Prostate gland (tissue), 2 donors: ENCODE results near the gene GOLGA6C. TPM values are rescaled to one million over a fixed set of nuclear protein-coding genes. Genes with fewer than 3 reads are reported as not detected.
"Not testable (repeated sequence)": the region's sequence is repeated elsewhere in the genome, so short reads cannot be mapped to it uniquely, and the experiment has no call there.

ENCODE experiments used
- DNase-seq: peaks from one replicate; pipeline ENCODE4 v3.0.0-alpha.2; 2019; ENCODE audit warnings: low spot score
- H3K27ac ChIP-seq, 2 donors: fragments of 200-600 bp; sonication (generic); 2 replicates each; pipeline ENCODE4 v1.5.1; 2017 to 2019
- H3K27me3 ChIP-seq: fragments of 200-600 bp; sonication (generic); replicated peaks from 2 replicates; pipeline ENCODE4 v1.5.1; 2019; ENCODE audit not compliant: insufficient read depth
- H3K36me3 ChIP-seq, 2 donors: fragments of 200-600 bp; sonication (generic); 1 replicate in 1 of 2; 2 replicates in 1 of 2; pipeline versions ENCODE4 v1.5.1 to v1.8.1; 2017 to 2019
- H3K4me1 ChIP-seq: fragments of 200-600 bp; sonication (generic); replicated peaks from 2 replicates; pipeline ENCODE4 v1.5.1; 2019
- H3K4me3 ChIP-seq, 2 donors: fragments of 200-600 bp; sonication (generic); 2 replicates each; pipeline ENCODE4 v1.5.1; 2017 to 2019
- H3K9me3 ChIP-seq: fragments of 200-600 bp; sonication (generic); 2 replicates; pipeline ENCODE4 v1.5.1; 2017
- CTCF ChIP-seq, 4 experiments: fragments of 200-600 bp in 2 of 4; fragments of 450-650 bp in 2 of 4; sonication (generic) in 2 of 4; IDR thresholded peaks; 1 replicate in 3 of 4; 2 replicates in 1 of 4; pipeline ENCODE4 v1.5.1; 2016 to 2019; ENCODE audit warnings: antibody characterized with exemption in 4 of 4, mild to moderate bottlenecking in 2 of 4, moderate library complexity in 2 of 4
- POLR2A ChIP-seq: fragments of 450-650 bp; IDR thresholded peaks from one replicate; pipeline ENCODE4 v1.6.1; 2016; ENCODE audit warnings: antibody characterized with exemption, mild to moderate bottlenecking
- POLR2AphosphoS5 ChIP-seq: sonication (generic); formaldehyde crosslinking; IDR thresholded peaks from one replicate; pipeline ENCODE4 v1.6.1; 2017; ENCODE audit warnings: antibody characterized with exemption
- WGBS: methylation state at CpG from one replicate; pipeline ENCODE4 v1.1.5; 2018; 5-methylcytosine and 5-hydroxymethylcytosine counted together
- intact Hi-C: fragments of 100-400 bp; cut with DNase I; formaldehyde crosslinking; loops from one replicate; pipeline ENCODE4 v1.14.2; 2022
- small RNA-seq, 2 donors: library from RNA; depleted of rRNA; stranded (forward); fragments of <200 nt; gene quantifications; one replicate each; pipeline ENCODE3, GENCODE V24; 2016
- total RNA-seq, 2 donors: library from RNA; depleted of rRNA; stranded (reverse); fragments of >200 nt; gene quantifications; one replicate each; pipeline ENCODE4 v1.1.0, GENCODE V29; 2016

The GOLGA6C gene
- total RNA-seq, 2 donors from 2014 or later, result 1.5 TPM; not detected in 1

- Histone ChIP-seq H3K36me3 (no peaks in the 10 kb centered on the region), H3K9me3 (no peaks in the 10 kb centered on the region), H3K4me1 (no peaks in the 10 kb centered on the region), H3K4me3 (no peak overlapping the region), H3K27me3 (no peaks in the 10 kb centered on the region), H3K27ac (no peak overlapping the region)
- DNase-seq, result no peak
- 83% methylated on average over 13 of the region's 13 CpGs for WGBS
- intact Hi-C loops, result no loop called here
- TF ChIP-seq POLR2A, result no peak
- TF ChIP-seq CTCF (IDR thresholded peaks at IDR 0.05), result no peak
- TF ChIP-seq POLR2AphosphoS5, result no peak
These were observed 55.1 kb downstream of the GOLGA6C start for GRCh38 chr15:75313116-75313845.

DNA sequence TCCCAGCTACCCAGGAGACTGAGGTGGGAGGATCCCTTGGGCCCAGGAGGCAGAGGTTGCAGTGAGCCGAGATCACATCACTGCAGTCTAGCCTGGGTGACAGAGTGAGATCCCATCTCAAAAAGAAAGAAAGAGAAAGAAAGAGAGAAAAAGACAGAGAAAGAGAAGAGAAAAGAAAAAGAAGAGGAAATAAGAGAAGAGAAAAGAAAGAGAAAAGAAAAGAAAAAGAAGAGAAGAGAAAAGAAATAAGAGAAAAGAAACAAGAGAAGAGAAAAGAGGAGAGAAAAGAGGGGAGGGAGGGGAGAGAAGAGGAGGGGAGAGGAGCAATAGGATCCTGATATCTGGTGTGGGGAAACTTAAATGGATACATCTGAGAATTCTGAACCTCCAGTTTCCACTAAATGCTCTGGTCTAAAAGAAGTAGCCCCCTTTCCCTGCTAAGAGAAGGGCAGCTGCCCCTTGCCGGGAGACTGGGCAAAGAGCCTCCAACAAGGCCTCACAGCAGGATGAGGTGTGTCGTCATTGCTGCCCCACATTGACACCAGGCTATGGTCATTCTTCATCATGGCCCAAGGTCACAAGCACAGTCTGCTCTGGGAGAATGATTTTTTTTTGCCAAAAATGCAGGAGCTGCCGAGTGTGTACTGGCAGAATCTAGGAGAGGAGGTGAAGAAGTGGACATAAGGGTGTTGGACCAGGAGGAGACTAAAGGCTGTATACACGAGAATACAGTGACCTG lies 56.6 kb downstream of the GOLGA6C start:
- H3K4me1 ChIP-seq, result no peaks in the 10 kb centered on the region
- no peak overlapping the region for H3K4me3 ChIP-seq
- intact Hi-C loops, result no loop called here
- H3K9me3 ChIP-seq, result no peaks in the 10 kb centered on the region
- TF ChIP-seq CTCF (IDR thresholded peaks at IDR 0.05), result no peak
- no peak for TF ChIP-seq POLR2A
- TF ChIP-seq POLR2AphosphoS5, result no peak
- no peaks in the 10 kb centered on the region for H3K27me3 ChIP-seq
- H3K27ac ChIP-seq, result no peak overlapping the region
- 84% methylated on average over 5 of the region's 5 CpGs for WGBS
- no peak for DNase-seq
- H3K36me3 ChIP-seq, result no peaks in the 10 kb centered on the region

GRCh38 chr15:75319231-75319897 lies 61.2 kb downstream of the GOLGA6C start:
- 88% methylated on average over 5 of the region's 5 CpGs for WGBS
- H3K27ac ChIP-seq, H3K9me3 ChIP-seq, H3K36me3 ChIP-seq, intact Hi-C loops, DNase-seq, H3K4me1 ChIP-seq, H3K27me3 ChIP-seq, H3K4me3 ChIP-seq: not testable (repeated sequence)

Small RNA genes within 50 kb of the gene (small RNA-seq; reads per million reads assigned to genes)
- 0 reads per million in 2 donors for gene AC068338.1
- gene RN7SL327P, result 0 reads per million in 2 donors
- gene RN7SL489P, result 0 reads per million in 2 donors

Other genes starting within 250 kb of the GOLGA6C start
- gene PPCDC, start 234.7 kb upstream of the GOLGA6C start, total RNA-seq, result 10 to 100 TPM; 19.4 to 22.0 TPM
- 10 to 100 TPM; 17.9 to 96.3 TPM for gene C15orf39, start 56.5 kb upstream of the GOLGA6C start, total RNA-seq
- not detected for gene GOLGA6D, start 24.5 kb downstream of the GOLGA6C start, total RNA-seq
- gene COMMD4, start 77.7 kb downstream of the GOLGA6C start, total RNA-seq, result 100 to 1,000 TPM; 100 to 116 TPM
- 10 to 100 TPM; 46.0 to 79.5 TPM for gene NEIL1, start 88.7 kb downstream of the GOLGA6C start, total RNA-seq
- 100 to 1,000 TPM; 184 to 238 TPM for gene MAN2C1, start 110.3 kb downstream of the GOLGA6C start, total RNA-seq
- 10 to 100 TPM; 51.0 to 98.6 TPM for gene SIN3A, start 193.4 kb downstream of the GOLGA6C start, total RNA-seq